IMR-90 (cell line): ENCODE results near the gene XRN2. TPM values are rescaled to one million over a fixed set of nuclear protein-coding genes. Genes with fewer than 3 reads are reported as not detected.
"Not testable (repeated sequence)": the region's sequence is repeated elsewhere in the genome, so short reads cannot be mapped to it uniquely, and the experiment has no call there.

Experiments
- ATAC-seq: fragments of 200-7000 bp; cut with Tn5 transposase; 2 replicates; pipeline ENCODE4 v1.9.1; 2020; ENCODE audit warnings: low read depth, mild to moderate bottlenecking, moderate library complexity
- BruUV-seq: library from RNA; stranded (reverse); fragments of 400-500 nt; replicated peaks from 2 replicates; lab custom pipeline; 2021; lab: Mats Ljungman, UMichigan
- CTCF ChIA-PET: fragments of 300-600 bp; formaldehyde crosslinking; extraction: SDS; loops from one replicate; lab custom pipeline; 2021; ENCODE audit warnings: antibody characterized with exemption; lab: Yijun Ruan, JAX
- POLR2A ChIA-PET: fragments of 300-600 bp; sonication (Branson Sonifier 250); formaldehyde crosslinking; loops from one replicate; lab custom pipeline; 2022; ENCODE audit warnings: antibody characterized with exemption; ENCODE audit not compliant: unreplicated experiment; lab: Charles Lee
- DNase-seq: peaks from one replicate; pipeline ENCODE4 v3.0.0; 2013
- H2AFZ ChIP-seq: replicated peaks from 2 replicates; pipeline ENCODE3; 2013; ENCODE audit warnings: low read length, mild to moderate bottlenecking; ENCODE audit not compliant: poor library complexity
- H2AK5ac ChIP-seq: 2 replicates; pipeline ENCODE4 v1.6.1; 2013; ENCODE audit warnings: low read depth, low read length, inconsistent platforms
- H2AK9ac ChIP-seq: replicated peaks from 2 replicates; pipeline ENCODE3; 2013; ENCODE audit warnings: mild to moderate bottlenecking, low read depth, low read length, moderate library complexity; ENCODE audit not compliant: poor library complexity
- H2BK120ac ChIP-seq: 2 replicates; pipeline ENCODE4 v1.6.1; 2013; ENCODE audit warnings: low read depth, low read length, inconsistent platforms
- H2BK15ac ChIP-seq: 3 replicates; pipeline ENCODE4 v1.6.1; 2013; ENCODE audit warnings: low read depth, low read length, inconsistent platforms
- H2BK20ac ChIP-seq: 2 replicates; pipeline ENCODE4 v1.6.1; 2013; ENCODE audit warnings: low read depth, mild to moderate bottlenecking, inconsistent platforms, low read length, moderate library complexity
- H2BK5ac ChIP-seq: 2 replicates; pipeline ENCODE4 v1.6.1; 2013; ENCODE audit warnings: mild to moderate bottlenecking, low read depth, low read length, inconsistent platforms; ENCODE audit not compliant: poor library complexity, severe bottlenecking
- H3K14ac ChIP-seq: replicated peaks from 2 replicates; pipeline ENCODE4 v1.6.1; 2013; ENCODE audit warnings: low read depth, low read length, inconsistent platforms
- H3K18ac ChIP-seq: 2 replicates; pipeline ENCODE4 v1.6.1; 2013; ENCODE audit warnings: low read depth, low read length, control low read depth
- H3K23ac ChIP-seq: 2 replicates; pipeline ENCODE4 v1.6.1; 2013; ENCODE audit warnings: low read depth, low read length, inconsistent platforms
- H3K27ac ChIP-seq: 2 replicates; pipeline ENCODE4 v1.5.1; 2013; ENCODE audit warnings: mild to moderate bottlenecking, control low read depth, low read length; ENCODE audit not compliant: insufficient read depth
- H3K27me3 ChIP-seq: 2 replicates; pipeline ENCODE4 v1.6.1; 2013; ENCODE audit warnings: low read length; ENCODE audit not compliant: control insufficient read depth, insufficient read depth
- H3K36me3 ChIP-seq: 2 replicates; pipeline ENCODE4 v1.6.1; 2013; ENCODE audit warnings: low read length, mixed read lengths; ENCODE audit not compliant: control insufficient read depth, insufficient read depth
- H3K4ac ChIP-seq: 2 replicates; pipeline ENCODE4 v1.6.1; 2013; ENCODE audit warnings: low read depth, low read length, inconsistent platforms
- H3K4me1 ChIP-seq: 2 replicates; pipeline ENCODE4 v1.6.1; 2013; ENCODE audit warnings: low read length, mixed read lengths; ENCODE audit not compliant: control insufficient read depth, insufficient read depth
- H3K4me2 ChIP-seq: 2 replicates; pipeline ENCODE4 v1.6.1; 2013; ENCODE audit warnings: low read depth, mild to moderate bottlenecking, control low read depth, low read length, moderate library complexity
- H3K4me3 ChIP-seq: 2 replicates; pipeline ENCODE4 v1.5.1; 2013; ENCODE audit warnings: low read depth, mild to moderate bottlenecking, control low read depth, low read length, moderate library complexity; ENCODE audit not compliant: insufficient read depth
- H3K56ac ChIP-seq: 2 replicates; pipeline ENCODE4 v1.6.1; 2013; ENCODE audit warnings: low read length, inconsistent platforms; ENCODE audit not compliant: insufficient read depth; ENCODE audit errors: extremely low read depth
- H3K79me1 ChIP-seq, 2 experiments: 2 replicates each; pipeline ENCODE4 v1.6.1; 2013; ENCODE audit warnings: low read length in 2 of 2, inconsistent platforms in 1 of 2, low read depth in 1 of 2
- H3K9ac ChIP-seq: 2 replicates; pipeline ENCODE4 v1.6.1; 2013; ENCODE audit warnings: low read depth, low read length, control low read depth
- H3K9me1 ChIP-seq: 2 replicates; pipeline ENCODE4 v1.6.1; 2013; ENCODE audit warnings: low read length, inconsistent platforms; ENCODE audit not compliant: insufficient read depth
- H3K9me3 ChIP-seq: 2 replicates; pipeline ENCODE4 v1.6.1; 2013; ENCODE audit warnings: low read length; ENCODE audit not compliant: control insufficient read depth, insufficient read depth
- H4K20me1 ChIP-seq: 2 replicates; pipeline ENCODE4 v1.6.1; 2013; ENCODE audit warnings: low read length, inconsistent platforms; ENCODE audit not compliant: insufficient read depth
- H4K5ac ChIP-seq: 2 replicates; pipeline ENCODE4 v1.6.1; 2013; ENCODE audit warnings: mild to moderate bottlenecking, low read depth, low read length, control low read depth
- H4K8ac ChIP-seq, 2 experiments: 2 replicates each; pipeline ENCODE4 v1.6.1; 2013; ENCODE audit warnings: low read depth in 2 of 2, low read length in 2 of 2, control low read depth in 1 of 2, inconsistent platforms in 1 of 2
- H4K91ac ChIP-seq: 2 replicates; pipeline ENCODE4 v1.6.1; 2013; ENCODE audit warnings: low read depth, low read length, inconsistent platforms; ENCODE audit not compliant: insufficient read depth
- MAZ ChIP-seq: IDR thresholded peaks from 2 replicates; pipeline ENCODE4 v1.6.1; 2012; ENCODE audit warnings: low read depth, mild to moderate bottlenecking, low read length, improper control_type of control experiment, moderate library complexity, borderline replicate concordance
- WGBS, 2 experiments: methylation state at CpG; one replicate each; pipeline versions ENCODE4 v1.1.5 to v1.1.7; 2013; ENCODE audit warnings: missing lambda C conversion rate in 2 of 2; ENCODE audit not compliant: insufficient read length in 1 of 2; ENCODE audit errors: extremely low coverage in 2 of 2; 5-methylcytosine and 5-hydroxymethylcytosine counted together
- dilution Hi-C: fragments of 300-500 bp; cut with HindIII; formaldehyde crosslinking; loops from one replicate; pipeline ENCODE4 v1.14.3; 2018; ENCODE audit warnings: low sequenced_read_pairs; ENCODE audit not compliant: unreplicated experiment
- in situ Hi-C: fragments of 300-500 bp; cut with MboI; formaldehyde crosslinking; loops from 3 replicates; pipeline ENCODE4 v1.14.3; 2019; ENCODE audit warnings: low sequenced_read_pairs, inconsistent platforms, mixed read lengths
- intact Hi-C: fragments of 100-400 bp; cut with micrococcal nuclease; formaldehyde crosslinking; loops from 2 replicates; pipeline ENCODE4 v1.10.0; 2022
- polyA plus RNA-seq, 3 experiments: library from polyadenylated mRNA; depleted of rRNA; stranded (reverse); fragments of >200 nt; gene quantifications; 2 replicates each; pipeline ENCODE4 v1.2.3, GENCODE V29; 2012; ENCODE audit warnings: low replicate concordance in 1 of 3
- total RNA-seq: library from RNA; depleted of rRNA; stranded (reverse); fragments of >200 nt; gene quantifications from 2 replicates; pipeline ENCODE4 v1.2.3, GENCODE V29; 2012

XRN2 gene
- total and polyA plus RNA-seq, 2 of the 4 experiments (the other 2 are of a cell fraction): 58.1 to 70.8 TPM

GRCh38 chr20:21411725-21412124 is 108.6 kb downstream of the XRN2 start:
- no peak overlapping the region for H4K5ac ChIP-seq
- no peak overlapping the region for H2BK20ac ChIP-seq
- ChIA-PET CTCF (no interaction called here), POLR2A (no interaction called here)
- H3K27ac ChIP-seq: no peak overlapping the region
- ATAC-seq (no peak), DNase-seq (no peak)
- dilution Hi-C loops (no loop called here), intact Hi-C loops (no loop called here), in situ Hi-C loops (no loop called here)
- H2AK9ac ChIP-seq: no peak overlapping the region
- no peaks in the 10 kb centered on the region for H3K9me1 ChIP-seq
- H2BK120ac ChIP-seq: no peak overlapping the region
- H3K4me1 ChIP-seq: no peaks in the 10 kb centered on the region
- no peak overlapping the region for H3K9ac ChIP-seq
- no peak overlapping the region for H3K4ac ChIP-seq
- H4K91ac ChIP-seq: no peak overlapping the region
- no peak overlapping the region for H3K18ac ChIP-seq
- no peaks in the 10 kb centered on the region for H3K36me3 ChIP-seq
- H3K4me3 ChIP-seq: no peak overlapping the region
- H3K27me3 ChIP-seq: peaks cover 3% of the 10 kb centered on the region; the same call in 1 of the 2 replicates
- no peak overlapping the region for H2BK15ac ChIP-seq
- no peak overlapping the region for H2AK5ac ChIP-seq
- H3K23ac ChIP-seq: no peak overlapping the region
- no peak overlapping the region for H4K8ac ChIP-seq
- H2BK5ac ChIP-seq: no peak overlapping the region
- H4K20me1 ChIP-seq: no peaks in the 10 kb centered on the region
- H3K56ac ChIP-seq: no peak overlapping the region
- H3K9me3 ChIP-seq: no peaks in the 10 kb centered on the region
- no TSS peak for BruUV-seq
- H3K14ac ChIP-seq: no peak overlapping the region
- no peaks in the 10 kb centered on the region for H3K79me1 ChIP-seq
- no peak overlapping the region for H3K4me2 ChIP-seq
- TF ChIP-seq MAZ: no peak
- H2AFZ ChIP-seq: no peak overlapping the region

- H3K4me1 ChIP-seq, H3K27me3 ChIP-seq, H2AK5ac ChIP-seq, H2AFZ ChIP-seq, DNase-seq, ATAC-seq, H3K18ac ChIP-seq, in situ Hi-C loops, H2BK20ac ChIP-seq, H4K91ac ChIP-seq, dilution Hi-C loops, BruUV-seq, H3K56ac ChIP-seq, H4K5ac ChIP-seq, H2BK120ac ChIP-seq, H3K23ac ChIP-seq, H3K4me2 ChIP-seq, H2AK9ac ChIP-seq, H4K20me1 ChIP-seq, H4K8ac ChIP-seq, H3K4ac ChIP-seq, POLR2A ChIA-PET, H3K79me1 ChIP-seq, H3K27ac ChIP-seq, H3K9me3 ChIP-seq, H2BK15ac ChIP-seq, CTCF ChIA-PET, intact Hi-C loops, H3K9ac ChIP-seq, H3K4me3 ChIP-seq, H3K14ac ChIP-seq, H3K9me1 ChIP-seq, H3K36me3 ChIP-seq, H2BK5ac ChIP-seq: not testable (repeated sequence)
- WGBS, 2 experiments: no CpG with 5 or more reads among the region's 3 CpGs
These were observed 110.9 kb downstream of the XRN2 start for GRCh38 chr20:21413996-21414395.
